H9 (cell line): Measurements from ENCODE around the gene GP1BA. TPM values are rescaled to one million over a fixed set of nuclear protein-coding genes. Genes with fewer than 3 reads are reported as not detected.

Source experiments
- DNase-seq: peaks from one replicate; pipeline ENCODE4 v3.0.0-alpha.2; 2017
- H2AFZ ChIP-seq: one replicate; pipeline ENCODE4 v1.6.1; 2013; ENCODE audit warnings: mild to moderate bottlenecking, low read length, control low read depth, moderate library complexity
- H2AK5ac ChIP-seq: 2 replicates; pipeline ENCODE4 v1.6.1; 2013; ENCODE audit warnings: low read length, control low read depth, mixed read lengths; ENCODE audit not compliant: insufficient read length
- H2BK120ac ChIP-seq: one replicate; pipeline ENCODE4 v1.6.1; 2013; ENCODE audit warnings: low read depth, mild to moderate bottlenecking, low read length, control low read depth, inconsistent platforms; ENCODE audit not compliant: poor library complexity, severe bottlenecking
- H2BK12ac ChIP-seq: 2 replicates; pipeline ENCODE4 v1.6.1; 2013; ENCODE audit warnings: low read length, control low read depth, mixed read lengths, low read depth; ENCODE audit not compliant: insufficient read length
- H2BK15ac ChIP-seq: 2 replicates; pipeline ENCODE4 v1.6.1; 2013; ENCODE audit warnings: low read depth, low read length, control low read depth
- H2BK20ac ChIP-seq: one replicate; pipeline ENCODE4 v1.6.1; 2013; ENCODE audit warnings: low read depth, mild to moderate bottlenecking, low read length, control low read depth, inconsistent platforms; ENCODE audit not compliant: poor library complexity, severe bottlenecking
- H2BK5ac ChIP-seq: 2 replicates; pipeline ENCODE4 v1.6.1; 2013; ENCODE audit warnings: low read length, control low read depth, mixed read lengths; ENCODE audit not compliant: insufficient read length
- H3K14ac ChIP-seq: 2 replicates; pipeline ENCODE4 v1.6.1; 2013; ENCODE audit warnings: low read length, control low read depth; ENCODE audit not compliant: insufficient read depth
- H3K18ac ChIP-seq: 2 replicates; pipeline ENCODE4 v1.6.1; 2013; ENCODE audit warnings: low read depth, mild to moderate bottlenecking, mixed read lengths, low read length, control low read depth; ENCODE audit not compliant: insufficient read length
- H3K23ac ChIP-seq: 2 replicates; pipeline ENCODE4 v1.6.1; 2013; ENCODE audit warnings: low read length, control low read depth, mixed read lengths, low read depth; ENCODE audit not compliant: insufficient read length
- H3K23me2 ChIP-seq: 2 replicates; pipeline ENCODE4 v1.6.1; 2013; ENCODE audit warnings: low read depth, mild to moderate bottlenecking, mixed read lengths, low read length, control low read depth; ENCODE audit not compliant: insufficient read length, poor library complexity, severe bottlenecking
- H3K27ac ChIP-seq: 2 replicates; pipeline ENCODE4 v1.5.1; 2013; ENCODE audit warnings: low read length, control low read depth, mixed read lengths, low read depth; ENCODE audit not compliant: insufficient read length
- H3K27me3 ChIP-seq: 2 replicates; pipeline ENCODE4 v1.6.1; 2013; ENCODE audit warnings: low read length, control low read depth, inconsistent platforms; ENCODE audit not compliant: insufficient read depth
- H3K4ac ChIP-seq: 2 replicates; pipeline ENCODE4 v1.6.1; 2013; ENCODE audit warnings: low read depth, mild to moderate bottlenecking, control low read depth, inconsistent platforms, low read length, moderate library complexity
- H3K4me1 ChIP-seq: 2 replicates; pipeline ENCODE4 v1.6.1; 2013; ENCODE audit warnings: low read length, control low read depth, inconsistent platforms; ENCODE audit not compliant: insufficient read depth
- H3K4me2 ChIP-seq: 2 replicates; pipeline ENCODE4 v1.6.1; 2013; ENCODE audit warnings: low read length, control low read depth, mixed read lengths; ENCODE audit not compliant: insufficient read length, insufficient read depth
- H3K56ac ChIP-seq: 2 replicates; pipeline ENCODE4 v1.6.1; 2013; ENCODE audit warnings: low read depth, mild to moderate bottlenecking, mixed read lengths, low read length, control low read depth; ENCODE audit not compliant: insufficient read length
- H3K79me1 ChIP-seq: 2 replicates; pipeline ENCODE4 v1.6.1; 2013; ENCODE audit warnings: low read depth, mild to moderate bottlenecking, moderate library complexity, low read length, control low read depth, inconsistent platforms; ENCODE audit not compliant: insufficient read depth, poor library complexity, severe bottlenecking
- H3K79me2 ChIP-seq: 2 replicates; pipeline ENCODE4 v1.6.1; 2013; ENCODE audit warnings: low read length, control low read depth, inconsistent platforms; ENCODE audit not compliant: insufficient read depth
- H3K9ac ChIP-seq: 2 replicates; pipeline ENCODE4 v1.6.1; 2013; ENCODE audit warnings: low read length, control low read depth, mixed read lengths; ENCODE audit not compliant: insufficient read length; ENCODE audit errors: extremely low read depth
- H3K9me3 ChIP-seq: one replicate; pipeline ENCODE4 v1.6.1; 2013; ENCODE audit warnings: low read depth, low read length, inconsistent platforms; ENCODE audit not compliant: control insufficient read depth
- H3T11ph ChIP-seq: one replicate; pipeline ENCODE4 v1.6.1; 2013; ENCODE audit warnings: mild to moderate bottlenecking, low read length, control low read depth, inconsistent platforms
- H4K20me1 ChIP-seq: one replicate; pipeline ENCODE4 v1.6.1; 2013; ENCODE audit not compliant: control insufficient read depth, insufficient read length, insufficient read depth
- H4K5ac ChIP-seq: 2 replicates; pipeline ENCODE4 v1.6.1; 2013; ENCODE audit warnings: low read depth, mild to moderate bottlenecking, mixed read lengths, low read length, control low read depth; ENCODE audit not compliant: insufficient read length
- H4K8ac ChIP-seq: replicated peaks from 2 replicates; pipeline ENCODE4 v1.6.1; 2013; ENCODE audit warnings: low read length, control low read depth, mixed read lengths, low read depth; ENCODE audit not compliant: insufficient read length
- H4K91ac ChIP-seq: 2 replicates; pipeline ENCODE4 v1.6.1; 2013; ENCODE audit warnings: low read depth, mild to moderate bottlenecking, moderate library complexity, mixed read lengths, low read length, control low read depth; ENCODE audit not compliant: insufficient read length
- H3K27ac Mint-ChIP-seq, 3 experiments: 2 replicates in 2 of 3; 3 replicates in 1 of 3; pipeline ENCODE4 v1.8.0; 2020 to 2021; ENCODE audit warnings: mixed read lengths in 3 of 3, mild to moderate bottlenecking in 1 of 3, moderate library complexity in 1 of 3
- H3K27me3 Mint-ChIP-seq: 2 replicates; pipeline ENCODE4 v1.8.0; 2021; ENCODE audit warnings: low read depth, mild to moderate bottlenecking, moderate library complexity, mixed read lengths
- H3K36me3 Mint-ChIP-seq, 3 experiments: 2 replicates in 2 of 3; 3 replicates in 1 of 3; pipeline ENCODE4 v1.8.0; 2020 to 2021; ENCODE audit warnings: low read depth in 3 of 3, mixed read lengths in 3 of 3; ENCODE audit not compliant: insufficient read depth in 1 of 3
- H3K4me1 Mint-ChIP-seq, 2 experiments: 2 replicates each; pipeline ENCODE4 v1.8.0; 2020; ENCODE audit warnings: mixed read lengths in 2 of 2
- H3K4me3 Mint-ChIP-seq, 2 experiments: 2 replicates in 1 of 2; 3 replicates in 1 of 2; pipeline ENCODE4 v1.8.0; 2020 to 2021; ENCODE audit warnings: mild to moderate bottlenecking in 2 of 2, mixed read lengths in 2 of 2, moderate library complexity in 1 of 2
- H3K9me3 Mint-ChIP-seq, 2 experiments: 2 replicates in 1 of 2; 3 replicates in 1 of 2; pipeline ENCODE4 v1.8.0; 2020; ENCODE audit warnings: mild to moderate bottlenecking in 2 of 2, mixed read lengths in 2 of 2, moderate library complexity in 1 of 2
- CTCF ChIP-seq: fragments of 200-600 bp; sonication (generic); conservative IDR thresholded peaks from 3 replicates; pipeline ENCODE4 v1.8.0; 2021; ENCODE audit warnings: antibody characterized with exemption, mild to moderate bottlenecking
- whole genome bisulfite sequencing: extraction: QIAGEN DNeasy Blood & Tissue Kit; methylation state at CpG from one replicate; pipeline ENCODE4 v1.1.7; 2013; ENCODE audit warnings: missing lambda C conversion rate, low lambda C conversion rate, mixed read lengths; ENCODE audit not compliant: insufficient read length; ENCODE audit errors: extremely low coverage; 5-methylcytosine and 5-hydroxymethylcytosine counted together
- total RNA-seq: library from RNA; stranded (reverse); gene quantifications from 2 replicates; pipeline ENCODE4 v1.2.1, GENCODE V29; 2021

Gene GP1BA
- total RNA-seq, 1 experiment from 2014 or later, result not detected

DNA sequence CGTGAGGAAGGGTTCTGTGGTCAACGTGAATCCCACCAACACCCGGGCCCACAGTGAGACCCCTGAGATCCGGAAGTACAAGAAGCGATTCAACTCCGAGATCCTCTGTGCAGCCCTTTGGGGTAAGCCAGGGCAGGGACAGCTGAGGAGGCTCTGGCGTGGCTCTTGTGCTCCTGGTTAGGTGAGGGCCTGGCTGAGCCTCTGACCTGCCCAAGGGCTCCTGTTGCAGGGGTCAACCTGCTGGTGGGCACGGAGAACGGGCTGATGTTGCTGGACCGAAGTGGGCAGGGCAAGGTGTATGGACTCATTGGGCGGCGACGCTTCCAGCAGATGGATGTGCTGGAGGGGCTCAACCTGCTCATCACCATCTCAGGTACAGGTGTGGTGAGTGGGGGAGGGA is 37.0 kb upstream of the GP1BA start:
- H3K14ac ChIP-seq, result no peak overlapping the region
- H2BK120ac ChIP-seq, result no peak overlapping the region
- H2BK15ac ChIP-seq, result no peak overlapping the region
- no peak overlapping the region for H3K27ac ChIP-seq
- H3K4me2 ChIP-seq, result no peak overlapping the region
- no peak overlapping the region for H2BK5ac ChIP-seq
- no peak overlapping the region for H2AK5ac ChIP-seq
- H3K18ac ChIP-seq, result no peak overlapping the region
- no peaks in the 10 kb centered on the region for H3K79me2 ChIP-seq
- no peak overlapping the region for H3K4ac ChIP-seq
- H2BK12ac ChIP-seq, result no peak overlapping the region
- H2AFZ ChIP-seq, result no peak overlapping the region
- H4K8ac ChIP-seq, result no peak overlapping the region
- Mint-ChIP-seq H3K27ac (no peak overlapping the region; a peak in 1 of 7 replicates), H3K4me1 (peaks cover 4 to 16% of the 10 kb centered on the region in 2 experiments), H3K4me3 (no peak overlapping the region; a peak in 1 of 5 replicates), H3K27me3 (no peaks in the 10 kb centered on the region), H3K36me3 (peaks cover 8 to 51% (median 46%) of the 10 kb centered on the region in 3 experiments; a peak in 6 of 7 replicates), H3K9me3 (no peaks in the 10 kb centered on the region)
- TF ChIP-seq CTCF, result no peak
- H3K4me1 ChIP-seq, result no peaks in the 10 kb centered on the region
- no peaks in the 10 kb centered on the region for H3K79me1 ChIP-seq
- WGBS, result no CpG with 5 or more reads among the region's 13 CpGs
- no peaks in the 10 kb centered on the region for H4K20me1 ChIP-seq
- H3T11ph ChIP-seq, result no peak overlapping the region
- peaks cover 8% of the 10 kb centered on the region for H3K23me2 ChIP-seq
- no peaks in the 10 kb centered on the region for H3K9me3 ChIP-seq
- no peak overlapping the region for H2BK20ac ChIP-seq
- no peak overlapping the region for H3K56ac ChIP-seq
- no peak for DNase-seq
- no peak overlapping the region for H4K91ac ChIP-seq
- H3K23ac ChIP-seq, result no peak overlapping the region
- no peaks in the 10 kb centered on the region for H3K27me3 ChIP-seq
- no peak overlapping the region for H4K5ac ChIP-seq
- no peak overlapping the region for H3K9ac ChIP-seq
